SKM-1 treated with dmso at 0.1 percent for 144 hours (cell line): ENCODE results near the gene PSMD12.
"Not testable (repeated sequence)": the region's sequence is repeated elsewhere in the genome, so short reads cannot be mapped to it uniquely, and the experiment has no call there.

Experiments used
- DNase-seq: peaks from one replicate; lab custom pipeline; 2025; ENCODE audit not compliant: unreplicated experiment; lab: John Stamatoyannopoulos, UW

PSMD12 gene

DNA sequence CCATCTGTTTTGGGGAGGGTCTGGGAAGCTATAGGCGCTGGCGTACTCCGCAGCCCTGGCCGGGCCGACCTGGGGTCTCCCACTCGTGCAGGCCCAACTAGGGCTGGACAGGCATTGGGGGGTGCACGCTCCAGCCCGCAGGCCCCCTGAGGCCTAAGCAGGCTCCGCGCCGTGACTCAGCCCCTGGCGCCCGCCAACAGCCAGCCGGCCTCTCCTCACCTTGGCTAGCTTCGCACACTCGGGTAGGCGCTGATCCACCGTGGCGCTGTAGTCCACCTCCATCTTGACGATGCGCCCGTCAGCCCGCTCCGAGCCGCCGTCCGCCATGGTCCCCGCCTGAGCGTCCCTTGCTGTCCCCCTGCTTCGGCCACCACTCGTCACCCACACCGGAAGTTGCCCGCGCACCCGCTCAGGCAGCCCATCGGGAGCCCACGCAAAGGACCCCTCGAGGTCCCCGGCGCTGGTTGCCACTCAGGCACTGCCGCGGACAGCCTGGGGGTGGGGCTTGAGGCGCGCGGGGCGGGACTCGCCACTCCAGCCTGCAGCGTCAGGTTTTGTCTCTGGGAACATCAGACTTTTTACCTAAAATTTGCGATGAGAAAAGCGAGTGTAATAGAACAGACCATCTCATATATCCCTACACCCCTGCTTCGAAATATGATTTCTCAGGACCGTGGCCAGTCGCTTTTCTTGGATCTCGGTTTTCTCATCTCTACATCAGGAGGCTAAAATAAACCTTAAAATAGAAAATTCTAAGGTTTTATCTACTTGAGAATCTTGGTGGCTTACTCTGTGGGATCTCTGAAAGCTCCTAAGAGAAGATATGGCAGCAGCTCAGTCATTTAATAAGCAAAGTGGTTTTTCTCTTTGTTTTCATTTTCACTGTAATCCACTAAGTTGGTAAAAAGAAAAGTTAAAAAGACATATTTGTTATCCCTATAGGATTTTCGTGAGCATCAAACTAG, at the start of gene PSMD12:
PSMD12 (minus strand) TSS at position 385 of the 965 bp plus-strand sequence; CDS start at position 327, 58 bp downstream.
- DNase-seq: peak; percentile 87

DNA sequence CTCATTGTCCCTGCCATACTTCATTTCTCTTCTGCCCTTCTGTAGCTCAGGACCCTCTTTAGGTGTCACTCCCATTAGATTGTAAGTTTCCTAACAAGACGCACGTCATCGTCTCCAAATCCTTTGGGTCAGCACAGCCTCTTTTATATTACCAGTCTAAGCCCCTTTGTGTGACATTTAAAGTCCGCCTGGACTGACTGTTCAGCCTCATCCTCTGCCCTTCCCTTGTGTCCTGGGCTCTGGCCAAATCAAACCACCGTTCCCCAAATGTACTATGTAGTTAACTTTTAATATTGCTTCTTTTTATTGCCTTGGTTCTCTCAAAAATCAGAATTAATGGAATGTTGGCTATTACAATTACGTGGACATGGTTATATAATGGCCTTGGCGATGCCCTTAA, 48.9 kb upstream of the PSMD12 start:
- DNase-seq: no peak

DNA sequence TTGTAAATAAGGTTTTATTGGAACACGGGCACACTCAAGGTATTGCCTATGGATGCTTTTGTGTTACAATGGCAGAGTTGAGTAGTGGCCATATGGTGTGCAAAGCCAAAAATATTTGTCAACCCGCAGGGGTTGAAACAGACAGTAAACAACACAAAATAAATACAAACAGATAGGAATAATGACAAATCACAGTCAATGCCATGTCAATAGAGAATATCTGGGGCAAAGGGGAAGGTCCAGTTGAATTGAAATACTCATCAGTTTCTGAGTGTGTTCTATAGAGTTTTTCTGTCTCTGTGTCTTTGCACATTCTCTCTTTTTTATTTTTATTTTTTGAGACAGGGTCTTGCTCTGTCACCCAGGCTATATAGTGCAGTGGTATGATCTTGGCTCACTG, 48.2 kb upstream of the PSMD12 start:
- DNase-seq: no peak

DNA sequence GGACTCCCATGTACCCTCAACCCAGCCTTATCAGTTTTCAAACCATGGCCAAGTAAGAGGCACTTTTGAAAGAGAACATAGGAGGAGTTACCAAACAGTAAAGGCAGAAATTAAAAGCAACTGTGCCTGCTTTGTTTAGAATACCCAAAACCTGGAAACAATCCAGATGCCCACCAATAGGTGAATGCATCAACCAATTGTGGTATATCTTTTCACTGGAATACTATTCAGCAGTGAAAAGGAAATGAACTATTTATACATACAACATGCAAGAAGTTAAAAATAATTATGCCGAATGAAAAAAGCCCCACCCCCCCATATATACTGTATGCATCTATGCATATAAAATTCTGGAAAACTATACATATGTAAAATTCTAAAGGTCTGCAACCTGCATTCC, 47.8 kb upstream of the PSMD12 start:
- DNase-seq: no peak

DNA sequence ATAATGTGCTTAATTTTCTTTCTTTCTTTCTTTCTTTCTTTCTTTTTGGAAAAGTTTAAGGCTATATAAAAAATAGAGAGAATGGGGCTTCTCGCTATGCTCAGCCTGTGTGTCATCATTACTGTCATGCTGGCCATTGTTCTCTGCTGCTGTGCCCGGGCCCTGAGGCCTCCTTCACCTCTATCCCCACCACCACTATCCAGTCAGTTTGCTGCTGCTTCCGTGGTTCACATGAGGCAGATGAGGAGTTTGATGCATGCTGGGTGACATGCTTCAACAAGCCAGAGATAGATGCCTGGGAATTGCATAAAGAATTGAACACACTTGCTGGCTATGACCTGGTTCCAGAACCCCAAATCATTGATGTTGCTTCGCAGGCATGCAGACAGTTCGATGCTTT, 47.0 kb upstream of the PSMD12 start:
- DNase-seq: no peak

DNA sequence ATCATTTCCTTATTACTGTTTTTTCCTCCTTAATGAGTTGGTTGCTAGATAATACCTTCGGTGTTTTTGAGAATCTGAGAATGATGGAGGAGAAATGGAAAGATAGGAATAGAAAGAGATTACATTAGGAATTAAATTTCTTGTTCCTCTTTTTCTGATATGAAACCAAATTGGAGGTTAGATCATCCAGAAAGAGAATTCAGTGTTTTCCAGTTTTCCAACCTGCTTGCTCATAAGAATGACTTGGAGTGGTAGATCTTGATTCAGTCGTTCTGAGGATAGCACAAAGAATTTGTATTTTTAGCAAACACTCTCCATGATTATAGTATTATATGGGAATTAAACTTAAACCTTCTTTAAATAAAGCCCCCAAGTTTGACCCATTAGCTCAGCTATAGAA, 46.6 kb upstream of the PSMD12 start:
- no peak for DNase-seq

DNA sequence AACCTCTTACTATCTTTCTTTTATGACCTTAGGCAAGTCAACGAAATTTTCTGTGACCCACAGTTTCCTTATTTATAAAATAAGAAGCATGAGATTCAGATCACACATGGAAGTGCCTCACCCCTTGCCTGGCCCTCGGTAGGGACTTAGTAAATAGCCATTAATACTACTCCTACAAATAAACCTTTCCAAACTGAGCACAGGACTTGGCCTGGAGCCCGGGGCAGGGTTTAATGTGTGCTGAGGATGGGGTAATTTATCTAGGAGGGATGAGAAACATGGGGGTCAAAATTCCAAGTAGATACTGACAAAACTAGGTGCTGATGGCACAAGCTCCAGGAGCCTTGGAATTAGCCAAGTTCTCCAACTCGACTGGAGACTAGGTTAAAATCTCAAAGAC, 45.7 kb upstream of the PSMD12 start:
- DNase-seq: no peak

DNA sequence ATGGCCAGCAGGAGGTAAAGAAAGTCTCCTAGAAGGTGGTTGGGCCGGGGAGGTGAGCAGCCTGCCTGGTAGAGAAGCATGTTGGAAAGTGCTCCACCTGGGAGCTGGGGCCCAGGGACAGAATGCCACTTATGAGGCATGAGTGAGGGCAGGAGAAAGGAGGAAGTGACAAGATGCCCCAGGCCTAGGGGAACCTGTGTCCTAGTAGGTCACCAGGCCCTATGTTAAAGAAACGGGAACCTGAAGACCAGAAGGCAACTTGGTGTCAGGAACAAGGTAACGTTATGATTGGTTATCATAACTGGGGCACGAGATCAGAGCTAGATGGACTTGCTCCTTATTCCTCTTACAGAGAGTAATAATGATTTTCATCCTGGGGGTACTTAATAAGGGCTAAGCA, 45.0 kb upstream of the PSMD12 start:
- peak; percentile 69 for DNase-seq

DNA sequence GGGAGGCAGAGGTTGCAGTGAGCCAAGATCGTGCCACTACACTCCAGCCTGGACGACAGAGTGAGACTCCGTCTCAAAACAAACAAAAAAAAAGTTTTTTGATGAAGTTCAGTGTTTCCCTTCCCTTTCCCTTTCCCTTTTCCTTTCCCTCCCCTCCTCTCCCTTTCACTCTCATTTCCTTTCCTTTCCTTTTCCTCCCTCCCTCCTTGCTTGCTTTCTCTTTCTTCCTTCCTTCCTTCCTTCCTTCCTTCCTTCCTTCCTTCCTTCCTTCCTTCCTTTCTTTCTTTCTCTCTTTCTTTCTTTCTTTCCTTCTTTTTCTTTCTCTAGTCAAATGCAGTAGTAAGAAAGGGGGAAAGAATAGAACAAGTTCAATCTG, 42.1 kb upstream of the PSMD12 start:
- DNase-seq: not testable (repeated sequence)

DNA sequence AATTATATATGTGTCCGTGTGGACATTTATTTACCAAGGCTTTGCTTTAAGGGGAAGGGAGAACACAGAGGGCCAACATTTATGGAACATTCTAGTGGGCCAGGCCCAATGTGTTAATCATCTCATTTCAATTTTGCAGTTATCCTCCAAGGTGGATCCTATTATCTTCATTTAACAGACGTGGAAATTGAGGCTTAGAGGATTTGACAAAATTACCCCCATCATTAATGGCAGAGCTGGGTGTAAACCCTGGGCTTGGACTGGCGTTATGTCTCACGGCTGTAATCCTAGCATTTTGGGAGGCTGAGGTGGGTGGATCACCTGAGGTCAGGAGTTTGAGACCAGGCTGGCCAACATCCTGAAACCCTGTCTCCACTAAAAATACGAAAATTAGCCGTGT, 37.1 kb upstream of the PSMD12 start:
- no peak for DNase-seq

DNA sequence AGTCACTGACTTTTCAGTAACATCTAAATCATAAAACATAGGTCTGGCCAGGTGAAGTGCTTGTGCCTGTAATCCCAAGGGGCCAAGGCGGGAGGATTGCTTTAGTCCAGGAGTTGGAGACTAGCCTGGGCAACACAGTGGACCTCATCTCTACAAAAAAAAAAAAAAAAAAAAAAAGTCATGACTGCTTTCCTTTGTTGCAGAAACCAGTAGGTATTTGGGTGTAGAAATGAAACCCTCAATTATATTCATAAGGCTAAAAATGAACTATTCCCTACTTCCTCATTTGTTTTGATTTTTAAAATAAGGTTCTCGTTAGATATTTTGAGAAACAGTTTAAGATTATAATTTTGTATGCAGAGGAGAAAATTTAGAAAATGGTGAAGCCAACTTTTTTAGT, 36.7 kb upstream of the PSMD12 start:
- no peak for DNase-seq

DNA sequence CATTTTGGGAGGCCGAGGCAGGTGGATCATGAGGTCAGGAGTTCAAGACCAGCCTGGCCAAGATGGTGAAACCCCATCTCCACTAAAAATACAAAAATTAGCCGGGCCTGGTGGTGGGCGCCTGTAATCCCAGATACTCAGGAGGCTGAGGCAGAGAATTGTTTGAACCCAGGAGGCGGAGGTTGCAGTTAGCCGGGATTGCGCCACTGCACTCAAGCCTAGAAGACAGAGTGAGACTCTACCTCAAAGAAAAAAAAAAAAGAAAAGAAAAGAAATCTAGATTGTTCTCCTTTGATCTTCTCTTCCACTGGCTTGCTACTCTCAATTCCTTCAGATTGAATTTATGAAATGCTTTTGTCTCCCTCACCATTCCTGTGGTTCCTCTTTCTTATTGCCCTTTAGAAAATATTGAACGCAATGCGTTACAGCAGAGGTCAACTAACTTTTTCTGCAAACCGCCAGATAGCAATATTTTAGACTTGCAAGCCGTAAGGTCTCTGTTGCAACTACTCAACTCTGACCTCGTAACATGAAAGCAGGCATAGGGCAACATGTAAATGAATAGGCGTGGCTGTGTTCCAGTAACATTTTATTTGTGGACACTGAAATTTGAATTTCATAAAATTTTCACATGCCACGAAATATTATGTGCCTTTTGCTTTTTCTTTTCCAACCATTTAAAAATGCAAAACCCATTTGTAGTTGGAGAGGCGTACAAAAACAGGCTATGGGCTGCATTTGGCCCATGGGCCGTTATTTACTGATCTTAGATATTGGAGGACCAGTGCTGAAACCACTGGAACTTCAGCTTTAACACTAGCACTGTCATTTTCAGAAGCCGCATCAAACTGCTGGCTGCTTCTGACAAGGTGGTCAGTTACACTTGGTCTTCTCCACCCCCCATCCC, 35.5 kb upstream of the PSMD12 start:
- peak; percentile 89 for DNase-seq

DNA sequence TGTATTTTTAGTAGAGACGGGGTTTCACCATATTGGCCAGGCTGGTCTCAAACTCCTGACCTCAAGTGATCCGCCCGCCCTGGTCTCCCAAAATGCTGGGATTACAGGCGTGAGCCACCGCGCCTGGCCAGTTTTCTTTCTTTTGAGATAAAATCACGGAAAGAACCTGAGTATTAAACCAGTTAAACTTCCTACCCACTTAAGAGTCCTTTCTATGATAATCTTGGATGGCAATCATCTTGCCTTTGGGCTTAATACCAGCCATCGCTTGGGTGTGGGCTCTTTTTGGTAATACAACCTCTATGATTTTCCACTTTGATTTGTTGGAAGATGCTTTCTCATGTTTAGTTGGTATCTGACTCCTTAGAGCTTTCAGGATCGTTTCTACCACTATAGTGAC, 34.7 kb upstream of the PSMD12 start:
- no peak for DNase-seq

DNA sequence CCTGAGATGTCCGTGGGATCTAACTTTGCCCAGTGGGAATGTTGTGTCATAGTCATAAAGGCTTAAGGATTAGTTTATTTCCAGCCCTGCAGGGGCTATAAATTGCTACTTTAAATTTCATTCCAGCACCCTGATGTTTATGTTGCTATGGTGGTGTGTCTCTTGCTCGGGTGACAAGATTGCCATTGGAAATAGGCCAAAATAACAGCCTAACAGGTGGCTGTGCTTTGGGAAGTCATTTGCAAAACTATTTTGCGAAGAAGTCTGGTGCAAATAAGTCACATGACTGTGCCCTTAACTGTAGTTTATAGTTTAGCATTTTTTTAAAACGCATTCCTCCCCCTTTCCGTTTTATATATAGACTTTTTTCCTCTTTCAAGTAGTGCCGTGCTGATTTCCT, 33.8 kb upstream of the PSMD12 start:
- DNase-seq: no peak

DNA sequence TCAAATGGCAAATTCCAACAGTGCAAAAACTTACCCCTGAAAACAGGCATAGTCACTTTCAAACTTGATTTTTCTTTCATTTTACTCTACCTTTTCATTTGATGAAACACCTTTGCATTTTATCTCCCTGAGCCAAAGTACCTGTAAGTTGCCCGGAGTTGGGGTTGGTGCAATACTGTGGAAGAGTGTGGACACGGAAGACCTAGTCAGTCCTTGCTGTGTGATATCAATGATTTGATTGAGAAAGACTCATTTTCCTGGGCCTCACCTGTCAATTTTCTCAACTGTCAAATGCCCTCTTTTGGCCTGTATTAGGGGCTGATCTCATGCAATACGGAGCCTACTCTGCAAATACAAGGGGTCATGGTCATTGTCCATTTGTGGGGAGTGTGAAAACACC, 33.3 kb upstream of the PSMD12 start:
- DNase-seq: no peak

DNA sequence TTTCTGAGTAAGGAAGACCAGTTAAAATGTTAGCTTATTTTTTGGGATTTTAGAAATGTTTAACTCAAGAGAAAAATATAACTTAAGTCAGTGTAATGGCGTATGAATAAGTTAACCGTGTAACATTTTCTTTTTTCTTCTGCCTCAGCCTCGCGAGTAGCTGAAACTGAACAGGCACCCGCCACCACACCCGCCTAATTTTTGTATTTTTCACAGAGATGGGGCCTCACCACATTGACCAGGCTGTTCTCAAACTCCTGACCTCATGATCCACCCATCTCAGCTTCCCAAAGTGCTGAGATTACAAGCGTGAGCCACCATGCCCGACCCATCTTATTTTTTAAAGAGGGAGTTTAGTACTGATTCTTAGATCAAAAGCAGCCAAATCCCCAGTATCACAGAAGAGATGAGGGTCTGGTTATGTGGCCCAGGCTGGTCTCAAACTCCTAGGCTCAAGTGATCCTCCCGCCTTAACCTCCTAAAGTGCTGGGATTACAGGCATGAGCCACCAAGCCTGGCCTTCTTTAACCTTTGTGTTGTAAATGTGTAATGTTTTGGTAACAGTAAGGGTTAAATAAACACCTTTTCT, 27.5 kb upstream of the PSMD12 start:
- DNase-seq: no peak

DNA sequence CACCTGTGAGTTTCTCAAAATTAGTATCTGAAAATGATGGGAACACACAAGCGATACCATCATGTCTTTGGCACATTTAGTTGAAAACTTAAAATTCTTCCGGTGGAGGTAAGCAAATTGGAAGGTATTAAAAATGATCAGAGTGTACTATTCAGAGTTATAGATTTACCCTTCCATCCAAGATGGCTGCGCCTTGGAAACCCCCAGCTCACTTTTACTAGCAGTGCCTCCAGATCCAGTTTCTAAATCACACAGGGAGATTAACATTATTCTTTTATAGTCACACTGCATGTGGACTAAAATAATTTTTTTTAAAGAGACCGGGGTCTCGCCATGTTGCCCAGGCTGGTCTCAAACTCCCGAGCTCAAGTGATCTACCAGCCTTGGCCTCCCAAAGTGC, 25.7 kb upstream of the PSMD12 start:
- no peak for DNase-seq

DNA sequence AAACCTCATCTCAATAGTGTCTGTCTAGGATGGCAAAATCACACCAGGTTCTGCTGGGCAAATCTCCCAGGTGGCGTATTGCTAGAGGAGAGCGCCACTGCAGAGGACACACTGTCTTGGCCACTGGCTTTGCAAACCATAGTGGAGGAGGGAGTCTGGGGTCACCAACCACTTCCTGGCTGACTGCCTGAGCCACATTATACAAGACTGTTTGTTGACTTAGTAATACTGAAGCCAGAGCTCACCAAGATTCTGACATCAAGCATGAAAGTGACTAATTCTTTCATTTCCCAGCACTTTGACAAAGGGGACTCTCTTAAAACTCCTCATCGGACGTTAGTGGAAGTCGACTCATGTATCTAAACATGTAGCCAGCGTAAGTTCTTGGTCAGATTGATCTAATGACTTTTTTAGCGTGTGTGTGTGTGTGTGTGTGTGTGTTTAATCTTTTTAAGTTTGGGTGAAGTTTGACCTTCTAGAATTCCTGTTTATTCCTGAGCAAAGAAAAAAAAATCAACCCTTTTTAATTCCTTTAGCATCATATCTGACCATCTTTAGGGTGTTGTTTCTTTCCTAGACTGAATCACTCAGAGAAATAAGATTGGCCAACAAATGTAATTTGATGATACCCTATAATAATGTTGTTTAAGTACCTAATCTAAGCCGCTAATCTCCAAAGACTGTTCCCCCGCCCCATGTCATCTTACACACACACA, 24.4 kb upstream of the PSMD12 start:
- no peak for DNase-seq

DNA sequence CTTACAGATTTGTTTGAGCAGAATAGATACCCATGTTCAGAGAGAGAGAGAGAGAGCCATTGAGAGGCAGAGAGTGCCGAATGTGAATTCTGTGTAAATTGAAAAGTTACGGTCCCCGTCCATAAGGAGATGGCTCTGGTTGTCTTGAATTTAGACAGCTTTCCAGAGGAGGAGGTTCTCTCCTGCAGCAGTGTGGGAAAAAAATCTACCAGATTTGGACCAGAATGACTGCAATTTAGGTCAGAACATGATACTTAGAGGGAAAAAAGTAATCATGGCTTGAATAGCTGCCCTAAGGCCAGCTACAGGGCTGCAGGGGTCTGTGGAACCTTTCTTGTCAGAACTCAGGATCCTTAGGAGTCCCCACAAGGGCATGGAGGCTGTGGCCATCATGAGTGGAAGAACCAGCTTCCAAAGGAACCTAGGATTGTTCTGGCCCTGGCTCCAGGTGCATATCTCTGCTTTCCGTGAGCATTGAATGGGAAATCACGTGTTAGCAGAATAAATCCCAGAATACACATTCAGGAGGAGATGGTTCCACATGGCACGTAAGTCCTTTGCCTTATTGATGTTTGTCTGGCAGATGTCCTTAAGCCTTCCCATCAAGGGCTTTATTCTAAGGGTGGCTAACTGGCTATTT, 23.7 kb upstream of the PSMD12 start:
- DNase-seq: no peak

DNA sequence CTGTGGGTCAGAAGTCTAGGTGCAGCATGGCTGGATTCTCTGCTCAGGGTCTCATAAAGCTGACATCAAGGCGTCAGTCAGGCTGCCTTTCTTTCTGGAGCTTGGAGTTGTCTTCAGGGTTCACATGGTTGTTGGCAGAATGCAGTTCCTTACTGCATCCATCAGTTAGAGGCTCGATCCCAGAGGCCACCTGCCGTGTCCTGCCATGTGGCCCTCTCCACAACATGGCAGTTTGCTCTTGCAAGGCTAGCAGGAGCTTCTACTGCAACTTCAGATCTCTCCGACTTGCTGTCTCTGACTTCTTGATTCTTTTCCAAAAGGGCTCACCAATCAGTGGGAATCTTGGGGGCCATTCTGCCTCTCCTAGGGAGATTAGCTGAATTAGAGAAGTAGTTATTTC, 22.6 kb upstream of the PSMD12 start:
- DNase-seq: no peak
